Endothelial cell of umbilical vein (primary cell): ENCODE results near the gene PRKG1. TPM values are rescaled to one million over a fixed set of nuclear protein-coding genes. Genes with fewer than 3 reads are reported as not detected.

Experiments used
- BruUV-seq: library from RNA; stranded (reverse); fragments of 400-500 nt; replicated peaks from 2 replicates; lab custom pipeline; 2021; lab: Mats Ljungman, UMichigan
- CTCF ChIA-PET: fragments of 300-600, 350-600 bp; sonication (Branson Sonifier 250); formaldehyde crosslinking; loops from one replicate; lab custom pipeline; 2021; ENCODE audit warnings: antibody characterized with exemption, inconsistent platforms; lab: Charles Lee
- POLR2A ChIA-PET: fragments of 300-600, 350-600 bp; sonication (Branson Sonifier 250); formaldehyde crosslinking; loops from one replicate; lab custom pipeline; 2021; ENCODE audit warnings: antibody characterized with exemption, inconsistent platforms; lab: Charles Lee
- DNase-seq: peaks from one replicate; pipeline ENCODE4 v3.0.0-alpha.2; 2011; ENCODE audit warnings: low read depth, low spot score
- FAIRE-seq: peaks from 2 replicates; lab custom pipeline; 2011; peaks lifted over from hg19 to GRCh38; lab: Jason Lieb, UNC
- H2AFZ ChIP-seq: 2 replicates; pipeline ENCODE4 v1.6.0; 2012; ENCODE audit warnings: low read depth, low read length, control low read depth, inconsistent platforms
- H3K27ac ChIP-seq: 2 replicates; pipeline ENCODE4 v1.5.1; 2011; ENCODE audit warnings: low read depth, mild to moderate bottlenecking, control low read depth, low read length, moderate library complexity; ENCODE audit not compliant: insufficient read depth
- H3K27me3 ChIP-seq, 2 experiments: 2 replicates each; pipeline versions ENCODE4 v1.6.0 to v1.6.1; 2011; ENCODE audit warnings: low read length in 2 of 2, mixed read lengths in 1 of 2; ENCODE audit not compliant: control insufficient read depth in 2 of 2, insufficient read depth in 2 of 2
- H3K36me3 ChIP-seq, 2 experiments: 2 replicates in 1 of 2; 3 replicates in 1 of 2; pipeline ENCODE4 v1.5.1; 2011; ENCODE audit warnings: low read length in 2 of 2, mild to moderate bottlenecking in 1 of 2, moderate library complexity in 1 of 2; ENCODE audit not compliant: control insufficient read depth in 2 of 2, insufficient read depth in 2 of 2; ENCODE audit errors: extremely low read depth in 1 of 2
- H3K4me1 ChIP-seq: 3 replicates; pipeline ENCODE4 v1.5.1; 2011; ENCODE audit warnings: mild to moderate bottlenecking, low read length; ENCODE audit not compliant: control insufficient read depth, insufficient read depth; ENCODE audit errors: extremely low read depth
- H3K4me2 ChIP-seq: 2 replicates; pipeline ENCODE4 v1.6.1; 2011; ENCODE audit warnings: low read length, control low read depth, mixed read lengths; ENCODE audit not compliant: insufficient read depth
- H3K4me3 ChIP-seq, 3 experiments: fragments of 200-600 bp in 1 of 3; sonication (generic), shearing (Covaris generic) in 1 of 3; replicated peaks in 1 of 3; 2 replicates each; pipeline ENCODE4 v1.5.1; 2011 to 2016; ENCODE audit warnings: control low read depth in 3 of 3, low read length in 3 of 3, mild to moderate bottlenecking in 2 of 3, inconsistent platforms in 1 of 3, low read depth in 1 of 3, moderate library complexity in 1 of 3; ENCODE audit not compliant: insufficient read depth in 1 of 3
- H3K79me2 ChIP-seq: 2 replicates; pipeline ENCODE4 v1.6.0; 2012; ENCODE audit warnings: low read length, inconsistent platforms; ENCODE audit not compliant: control insufficient read depth, insufficient read depth
- H3K9ac ChIP-seq: replicated peaks from 2 replicates; pipeline ENCODE3; 2011; ENCODE audit warnings: low read length, control low read depth; ENCODE audit not compliant: insufficient read depth; ENCODE audit errors: extremely low read depth
- H3K9me1 ChIP-seq: replicated peaks from 3 replicates; pipeline ENCODE4 v1.6.0; 2011; ENCODE audit warnings: mild to moderate bottlenecking, low read length; ENCODE audit not compliant: control insufficient read depth, insufficient read depth; ENCODE audit errors: extremely low read depth
- H3K9me3 ChIP-seq: replicated peaks from 2 replicates; pipeline ENCODE4 v1.5.1; 2012; ENCODE audit warnings: low read length, inconsistent platforms; ENCODE audit not compliant: control insufficient read depth, insufficient read depth
- H4K20me1 ChIP-seq: replicated peaks from 2 replicates; pipeline ENCODE3; 2011; ENCODE audit warnings: mild to moderate bottlenecking, low read length; ENCODE audit not compliant: control insufficient read depth, insufficient read depth; ENCODE audit errors: extremely low read depth
- EZH2 ChIP-seq: IDR thresholded peaks from 2 replicates; pipeline ENCODE4 v1.6.1; 2012; ENCODE audit warnings: borderline replicate concordance, low read depth, mild to moderate bottlenecking, moderate library complexity, low read length, inconsistent platforms; ENCODE audit not compliant: severe bottlenecking
- GATA2 ChIP-seq: IDR thresholded peaks from 2 replicates; pipeline ENCODE4 v1.7.0; 2011; ENCODE audit warnings: low read depth, mild to moderate bottlenecking, moderate library complexity, mixed read lengths, low read length; ENCODE audit not compliant: insufficient read length, insufficient read depth
- MYC ChIP-seq: IDR thresholded peaks from one replicate; pipeline ENCODE4 v1.6.1; 2011; ENCODE audit warnings: mild to moderate bottlenecking, low read depth, low read length
- POLR2AphosphoS5 ChIP-seq: IDR thresholded peaks from 2 replicates; pipeline ENCODE4 v1.6.1; 2012; ENCODE audit warnings: low read depth, mild to moderate bottlenecking, control low read depth, low read length, moderate library complexity; ENCODE audit not compliant: insufficient read depth
- dilution Hi-C: fragments of 300-500 bp; cut with MboI; formaldehyde crosslinking; loops from one replicate; pipeline ENCODE4 v1.15.0; 2019; ENCODE audit warnings: low sequenced_read_pairs; ENCODE audit not compliant: extremely low pct_ligation_motif_present
- intact Hi-C: fragments of 100-400 bp; cut with micrococcal nuclease; formaldehyde crosslinking; loops from one replicate; pipeline ENCODE4 v1.10.0; 2022
- polyA plus RNA-seq, 4 experiments: library from polyadenylated mRNA; depleted of rRNA in 3 of 4; stranded (reverse) in 3 of 4; unstranded in 1 of 4; fragments of >200 nt; gene quantifications; 2 replicates each; pipeline versions ENCODE4 v1.2.1 to v1.2.3, GENCODE V29; 2011 to 2012; ENCODE audit warnings: missing spikeins in 1 of 4
- total RNA-seq: library from RNA; stranded (reverse); gene quantifications from 2 replicates; pipeline ENCODE4 v1.2.3, GENCODE V29; 2021
- TF ChIP-seq, protein P1 (sequence below), 2 donors: IDR thresholded peaks; 1 replicate in 1 of 2; 2 replicates in 1 of 2; pipeline ENCODE4 v1.5.1; 2011; ENCODE audit warnings: low read length in 2 of 2, mild to moderate bottlenecking in 2 of 2, moderate library complexity in 2 of 2, control low read depth in 1 of 2, inconsistent platforms in 1 of 2, low read depth in 1 of 2; ENCODE audit not compliant: insufficient read depth in 1 of 2; ENCODE audit errors: extremely low read depth in 1 of 2
- TF ChIP-seq, protein P2 (sequence below): IDR thresholded peaks from 2 replicates; pipeline ENCODE4 v1.6.1; 2011; ENCODE audit not compliant: insufficient read depth, insufficient read length

The PRKG1 gene
- total and polyA plus RNA-seq, 2 donors (not counting 3 experiments of a cell fraction or from before 2014, with no cell fraction given) = 0.01 to 0.18 TPM

DNA sequence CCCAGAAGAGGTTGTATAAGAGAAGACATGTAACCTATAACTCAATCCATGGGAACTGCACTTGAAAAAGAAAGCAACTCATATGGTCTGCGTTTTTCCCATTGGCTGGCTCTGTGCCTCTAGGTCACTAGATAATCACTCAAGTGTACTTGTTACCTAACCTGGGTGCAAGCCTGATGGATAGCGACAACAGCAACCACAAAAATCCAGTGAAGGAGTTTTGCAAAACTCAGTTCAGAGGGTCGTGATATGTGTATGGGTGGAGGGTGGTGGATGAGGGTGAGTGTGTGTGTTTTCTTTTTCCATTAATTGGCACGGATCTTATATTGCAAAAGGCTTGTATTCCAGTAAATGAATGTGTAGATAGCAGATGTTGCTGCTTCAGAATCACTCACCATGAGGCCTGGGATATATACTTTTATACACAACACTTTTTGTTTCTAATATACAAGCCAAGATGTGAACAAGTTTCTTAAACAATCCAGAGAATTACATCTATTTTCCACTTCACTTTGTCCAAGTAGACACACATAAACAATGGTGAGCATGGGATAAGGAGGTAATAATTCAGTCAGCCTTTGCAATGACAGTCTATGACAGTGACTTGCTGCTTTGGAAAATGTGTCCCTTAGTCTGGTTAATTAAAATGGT, 952.9 kb downstream of the PRKG1 start:
- Histone ChIP-seq H2AFZ (no peak overlapping the region), H3K79me2 (no peaks in the 10 kb centered on the region), H3K9me3 (no peaks in the 10 kb centered on the region), H3K4me3 (no peak overlapping the region), H3K4me2 (no peak overlapping the region), H3K27me3 (no peaks in the 10 kb centered on the region), H3K4me1 (peaks cover 11% of the 10 kb centered on the region), H4K20me1 (no peaks in the 10 kb centered on the region), H3K9me1 (no peaks in the 10 kb centered on the region), H3K27ac (no peak overlapping the region), H3K36me3 (no peaks in the 10 kb centered on the region), H3K9ac (no peak overlapping the region)
- DNase-seq (no peak), FAIRE-seq (no peak)
- TF ChIP-seq MYC (no peak), POLR2AphosphoS5 (no peak), EZH2 (no peak), GATA2 (no peak)
- TF ChIP-seq, protein P1, sequence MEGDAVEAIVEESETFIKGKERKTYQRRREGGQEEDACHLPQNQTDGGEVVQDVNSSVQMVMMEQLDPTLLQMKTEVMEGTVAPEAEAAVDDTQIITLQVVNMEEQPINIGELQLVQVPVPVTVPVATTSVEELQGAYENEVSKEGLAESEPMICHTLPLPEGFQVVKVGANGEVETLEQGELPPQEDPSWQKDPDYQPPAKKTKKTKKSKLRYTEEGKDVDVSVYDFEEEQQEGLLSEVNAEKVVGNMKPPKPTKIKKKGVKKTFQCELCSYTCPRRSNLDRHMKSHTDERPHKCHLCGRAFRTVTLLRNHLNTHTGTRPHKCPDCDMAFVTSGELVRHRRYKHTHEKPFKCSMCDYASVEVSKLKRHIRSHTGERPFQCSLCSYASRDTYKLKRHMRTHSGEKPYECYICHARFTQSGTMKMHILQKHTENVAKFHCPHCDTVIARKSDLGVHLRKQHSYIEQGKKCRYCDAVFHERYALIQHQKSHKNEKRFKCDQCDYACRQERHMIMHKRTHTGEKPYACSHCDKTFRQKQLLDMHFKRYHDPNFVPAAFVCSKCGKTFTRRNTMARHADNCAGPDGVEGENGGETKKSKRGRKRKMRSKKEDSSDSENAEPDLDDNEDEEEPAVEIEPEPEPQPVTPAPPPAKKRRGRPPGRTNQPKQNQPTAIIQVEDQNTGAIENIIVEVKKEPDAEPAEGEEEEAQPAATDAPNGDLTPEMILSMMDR (IDR thresholded peaks at IDR 0.05; ENCODE audit: extremely low read depth in 1 of 2, insufficient read depth in 1 of 2, low read depth in 1 of 2, low read length in 2 of 2) = no peak
- TF ChIP-seq, protein P2, sequence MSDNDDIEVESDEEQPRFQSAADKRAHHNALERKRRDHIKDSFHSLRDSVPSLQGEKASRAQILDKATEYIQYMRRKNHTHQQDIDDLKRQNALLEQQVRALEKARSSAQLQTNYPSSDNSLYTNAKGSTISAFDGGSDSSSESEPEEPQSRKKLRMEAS = no peak
- dilution Hi-C loops (no loop called here), intact Hi-C loops (no loop called here)
- CTCF ChIA-PET = no interaction called here
- no TSS peak for BruUV-seq
- POLR2A ChIA-PET = no interaction called here
